WTC11 (cell line): ENCODE results near the gene U2AF2. TPM values are rescaled to one million over a fixed set of nuclear protein-coding genes. Genes with fewer than 3 reads are reported as not detected.

Experiments used
- ATAC-seq: fragments of 200-7000 bp; cut with Tn5 transposase; 2 replicates; pipeline ENCODE4 v1.10.0; 2021; ENCODE audit warnings: mild to moderate bottlenecking, moderate library complexity
- CTCF ChIA-PET: fragments of 300-600 bp; sonication (Branson Sonifier 250); formaldehyde crosslinking; loops from one replicate; lab custom pipeline; 2021; ENCODE audit warnings: antibody characterized with exemption; lab: Charles Lee
- POLR2A ChIA-PET: fragments of 350-600 bp; sonication (Branson Sonifier 250); formaldehyde crosslinking; loops from one replicate; lab custom pipeline; 2021; ENCODE audit warnings: antibody characterized with exemption; lab: Charles Lee
- DNase-seq: peaks from one replicate; pipeline ENCODE4 v3.0.0; 2021; ENCODE audit warnings: low spot score
- H3K27ac Mint-ChIP-seq: 2 replicates; pipeline ENCODE4 v1.8.0; 2021; ENCODE audit warnings: mixed read lengths
- H3K27me3 Mint-ChIP-seq: 2 replicates; pipeline ENCODE4 v1.8.0; 2021; ENCODE audit warnings: low read depth, mild to moderate bottlenecking, moderate library complexity, mixed read lengths
- H3K36me3 Mint-ChIP-seq: 2 replicates; pipeline ENCODE4 v1.8.0; 2021; ENCODE audit warnings: mixed read lengths
- H3K4me1 Mint-ChIP-seq: 2 replicates; pipeline ENCODE4 v1.8.0; 2022; ENCODE audit warnings: mixed read lengths
- H3K4me3 Mint-ChIP-seq: 2 replicates; pipeline ENCODE4 v1.8.0; 2021; ENCODE audit warnings: mild to moderate bottlenecking, moderate library complexity, mixed read lengths
- H3K9me3 Mint-ChIP-seq: 2 replicates; pipeline ENCODE4 v1.8.0; 2021; ENCODE audit warnings: mixed read lengths
- AR ChIP-seq: fragments of 250-450 bp; sonication (Bioruptor Pico); IDR thresholded peaks from 2 replicates; pipeline ENCODE4 v1.9.0; 2021; ENCODE audit warnings: mild to moderate bottlenecking
- CREB1 ChIP-seq: sonication (generic); formaldehyde crosslinking; IDR thresholded peaks from 2 replicates; pipeline ENCODE4 v1.8.0; 2023; ENCODE audit warnings: mild to moderate bottlenecking, missing genetic modification reagents
- CREM ChIP-seq: sonication (generic); formaldehyde crosslinking; IDR thresholded peaks from 2 replicates; pipeline ENCODE4 v1.8.1; 2022; ENCODE audit warnings: mild to moderate bottlenecking, missing genetic modification reagents, moderate library complexity
- E2F4 ChIP-seq: sonication (generic); formaldehyde crosslinking; IDR thresholded peaks from 2 replicates; pipeline ENCODE4 v1.8.1; 2022; ENCODE audit warnings: low read depth, mild to moderate bottlenecking, moderate library complexity, missing genetic modification reagents, borderline replicate concordance
- ERG ChIP-seq: fragments of 250-450 bp; sonication (Bioruptor Pico); IDR thresholded peaks from 2 replicates; pipeline ENCODE4 v1.8.0; 2021; ENCODE audit warnings: mild to moderate bottlenecking
- GTF2I ChIP-seq: fragments of 250-450 bp; sonication (Bioruptor Pico); conservative IDR thresholded peaks from 2 replicates; pipeline ENCODE4 v1.4.0; 2021; ENCODE audit warnings: mild to moderate bottlenecking
- HMGA2 ChIP-seq: fragments of 250-450 bp; sonication (Bioruptor Pico); IDR thresholded peaks from 2 replicates; pipeline ENCODE4 v1.4.0; 2021; ENCODE audit warnings: mild to moderate bottlenecking, moderate library complexity
- JAZF1 ChIP-seq: fragments of 250-450 bp; sonication (Bioruptor Pico); IDR thresholded peaks from 2 replicates; pipeline ENCODE4 v1.9.0; 2021; ENCODE audit warnings: moderate library complexity, mild to moderate bottlenecking, inconsistent platforms
- KAT7 ChIP-seq: sonication (generic); formaldehyde crosslinking; IDR thresholded peaks from 2 replicates; pipeline ENCODE4 v1.8.1; 2023; ENCODE audit warnings: missing genetic modification reagents, mild to moderate bottlenecking, borderline replicate concordance
- MXD4 ChIP-seq: fragments of 250-450 bp; sonication (Bioruptor Pico); IDR thresholded peaks from 2 replicates; pipeline ENCODE4 v1.8.0; 2021; ENCODE audit warnings: mild to moderate bottlenecking, moderate library complexity, borderline replicate concordance
- PRDM15 ChIP-seq: sonication (generic); formaldehyde crosslinking; IDR thresholded peaks from 2 replicates; pipeline ENCODE4 v1.8.0; 2022; ENCODE audit warnings: missing genetic modification reagents
- PRRX2 ChIP-seq: fragments of 250-450 bp; sonication (Bioruptor Pico); IDR thresholded peaks from 2 replicates; pipeline ENCODE4 v1.8.0; 2021; ENCODE audit warnings: mild to moderate bottlenecking
- USF1 ChIP-seq: sonication (generic); formaldehyde crosslinking; IDR thresholded peaks from 2 replicates; pipeline ENCODE4 v1.8.0; 2022; ENCODE audit warnings: mild to moderate bottlenecking, missing genetic modification reagents
- ZNF416 ChIP-seq: fragments of 250-450 bp; sonication (Bioruptor Pico); IDR thresholded peaks from 2 replicates; pipeline ENCODE4 v1.9.0; 2021; ENCODE audit warnings: mild to moderate bottlenecking, inconsistent platforms
- ZNF425 ChIP-seq: fragments of 250-450 bp; sonication (Bioruptor Pico); conservative IDR thresholded peaks from 2 replicates; pipeline ENCODE4 v1.9.0; 2021; ENCODE audit warnings: mild to moderate bottlenecking
- ZNF512 ChIP-seq: sonication (generic); formaldehyde crosslinking; IDR thresholded peaks from 2 replicates; pipeline ENCODE4 v1.8.1; 2022; ENCODE audit warnings: missing genetic modification reagents, borderline replicate concordance
- ZNF532 ChIP-seq: fragments of 250-450 bp; sonication (Bioruptor Pico); IDR thresholded peaks from 2 replicates; pipeline ENCODE4 v1.9.0; 2021; ENCODE audit warnings: mild to moderate bottlenecking, borderline replicate concordance
- ZNF671 ChIP-seq: fragments of 250-450 bp; sonication (Bioruptor Pico); IDR thresholded peaks from 2 replicates; pipeline ENCODE4 v1.8.0; 2021; ENCODE audit warnings: mild to moderate bottlenecking
- total RNA-seq: library from RNA; stranded (reverse); gene quantifications from 3 replicates; pipeline ENCODE4 v1.2.3, GENCODE V29; 2021

The U2AF2 gene
- total RNA-seq, 1 experiment from 2014 or later = 302 TPM

GRCh38 chr19:55690109-55690768 lies 35.4 kb downstream of the U2AF2 start:
- no peak for ATAC-seq
- POLR2A ChIA-PET = no interaction called here

More at GRCh38 chr19:55690109-55690768, 35.4 kb downstream of the U2AF2 start:
- no peaks in the 10 kb centered on the region for H3K4me1 Mint-ChIP-seq
- no peaks in the 10 kb centered on the region for H3K9me3 Mint-ChIP-seq
- no peak overlapping the region for H3K27ac Mint-ChIP-seq
- peaks cover 13% of the 10 kb centered on the region; the same call in 1 of the 2 replicates for H3K36me3 Mint-ChIP-seq
- no peak for DNase-seq
- no peaks in the 10 kb centered on the region for H3K27me3 Mint-ChIP-seq
- TF ChIP-seq ZNF512 (CRISPR knock-in tag) (no peak), ZNF671 (CRISPR knock-in tag) (no peak), KAT7 (no peak), JAZF1 (CRISPR knock-in tag) (no peak), ERG (no peak), ZNF416 (CRISPR knock-in tag) (no peak), HMGA2 (CRISPR knock-in tag) (no peak), CREB1 (no peak), ZNF425 (CRISPR knock-in tag) (no peak), PRRX2 (CRISPR knock-in tag) (no peak), AR (CRISPR knock-in tag) (no peak), GTF2I (CRISPR knock-in tag) (no peak), CREM (no peak), PRDM15 (CRISPR knock-in tag) (no peak), USF1 (no peak), MXD4 (CRISPR knock-in tag) (no peak), E2F4 (CRISPR knock-in tag) (no peak), ZNF532 (CRISPR knock-in tag) (no peak)
- H3K4me3 Mint-ChIP-seq = no peak overlapping the region
- CTCF ChIA-PET = interaction anchor here (0.8 kb wide), 1 partner anchor 13 kb away, joined by 3 read pairs; no protein-coding TSS in a partner anchor
